Gastroesophageal sphincter (tissue), 3 donors: Measurements from ENCODE around the gene ZP3.

ENCODE experiments used
- CTCF ChIP-seq, 4 experiments: fragments of 200-600 bp in 2 of 4; fragments of 450-650 bp in 2 of 4; sonication (generic) in 1 of 4; IDR thresholded peaks; one replicate each; pipeline ENCODE4 v1.5.1; 2017 to 2019; ENCODE audit warnings: antibody characterized with exemption in 4 of 4, mild to moderate bottlenecking in 2 of 4, moderate library complexity in 2 of 4
- EP300 ChIP-seq: sonication (generic); formaldehyde crosslinking; IDR thresholded peaks from one replicate; pipeline ENCODE4 v1.6.1; 2017; ENCODE audit warnings: antibody characterized with exemption, mild to moderate bottlenecking
- POLR2A ChIP-seq, 2 donors: fragments of 450-650 bp; IDR thresholded peaks; one replicate each; pipeline ENCODE4 v1.6.1; 2017; ENCODE audit warnings: antibody characterized with exemption in 2 of 2, mild to moderate bottlenecking in 2 of 2, moderate library complexity in 1 of 2
- POLR2AphosphoS5 ChIP-seq: sonication (generic); formaldehyde crosslinking; IDR thresholded peaks from one replicate; pipeline ENCODE4 v1.6.1; 2017; ENCODE audit warnings: antibody characterized with exemption

- no peak for TF ChIP-seq CTCF (IDR thresholded peaks at IDR 0.05)
- no peak for TF ChIP-seq POLR2A (IDR thresholded peaks at IDR 0.05)
- no peak for TF ChIP-seq POLR2AphosphoS5
- no peak for TF ChIP-seq EP300
Measured at GRCh38 chr7:76377186-76377918, 47.4 kb upstream of the ZP3 start.
